ENCODE data around the gene NR3C1. TPM values are rescaled to one million over a fixed set of nuclear protein-coding genes. Genes with fewer than 3 reads are reported as not detected.

Gene NR3C1
- total RNA-seq, 4 donors from 2014 or later: 29.7 to 79.2 (median 38.9) TPM

DNA sequence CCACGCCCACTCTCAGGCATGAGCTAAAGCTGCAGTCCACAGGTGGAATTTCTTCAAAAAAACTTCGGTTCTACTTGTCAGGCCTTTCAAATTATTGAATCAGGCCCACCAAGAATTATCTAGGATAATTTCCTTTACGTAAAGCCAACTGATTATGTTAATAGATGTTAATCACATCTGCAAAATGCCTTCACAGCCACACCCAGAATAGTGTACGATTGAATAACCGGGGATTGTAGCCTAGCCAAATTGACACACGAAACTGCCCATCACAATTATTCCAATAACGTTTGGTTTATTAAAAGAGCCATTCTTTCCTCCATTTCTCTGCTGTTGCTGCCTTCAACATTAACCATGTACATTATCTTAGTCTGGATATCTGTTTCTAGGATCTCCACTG lies 148.7 kb downstream of the NR3C1 start:
- no peaks in the 10 kb centered on the region for H3K27me3 ChIP-seq
- no peak for TF ChIP-seq POLR2A (IDR thresholded peaks at IDR 0.05)
- TF ChIP-seq, protein P1, sequence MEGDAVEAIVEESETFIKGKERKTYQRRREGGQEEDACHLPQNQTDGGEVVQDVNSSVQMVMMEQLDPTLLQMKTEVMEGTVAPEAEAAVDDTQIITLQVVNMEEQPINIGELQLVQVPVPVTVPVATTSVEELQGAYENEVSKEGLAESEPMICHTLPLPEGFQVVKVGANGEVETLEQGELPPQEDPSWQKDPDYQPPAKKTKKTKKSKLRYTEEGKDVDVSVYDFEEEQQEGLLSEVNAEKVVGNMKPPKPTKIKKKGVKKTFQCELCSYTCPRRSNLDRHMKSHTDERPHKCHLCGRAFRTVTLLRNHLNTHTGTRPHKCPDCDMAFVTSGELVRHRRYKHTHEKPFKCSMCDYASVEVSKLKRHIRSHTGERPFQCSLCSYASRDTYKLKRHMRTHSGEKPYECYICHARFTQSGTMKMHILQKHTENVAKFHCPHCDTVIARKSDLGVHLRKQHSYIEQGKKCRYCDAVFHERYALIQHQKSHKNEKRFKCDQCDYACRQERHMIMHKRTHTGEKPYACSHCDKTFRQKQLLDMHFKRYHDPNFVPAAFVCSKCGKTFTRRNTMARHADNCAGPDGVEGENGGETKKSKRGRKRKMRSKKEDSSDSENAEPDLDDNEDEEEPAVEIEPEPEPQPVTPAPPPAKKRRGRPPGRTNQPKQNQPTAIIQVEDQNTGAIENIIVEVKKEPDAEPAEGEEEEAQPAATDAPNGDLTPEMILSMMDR (IDR thresholded peaks at IDR 0.05): no peak
- H3K4me3 ChIP-seq: no peak overlapping the region
- no peaks in the 10 kb centered on the region for H3K9me3 ChIP-seq
- no peak overlapping the region for H3K27ac ChIP-seq
- no peak for DNase-seq
- no peaks in the 10 kb centered on the region for H3K4me1 ChIP-seq
- H3K36me3 ChIP-seq: no peaks in the 10 kb centered on the region

DNA sequence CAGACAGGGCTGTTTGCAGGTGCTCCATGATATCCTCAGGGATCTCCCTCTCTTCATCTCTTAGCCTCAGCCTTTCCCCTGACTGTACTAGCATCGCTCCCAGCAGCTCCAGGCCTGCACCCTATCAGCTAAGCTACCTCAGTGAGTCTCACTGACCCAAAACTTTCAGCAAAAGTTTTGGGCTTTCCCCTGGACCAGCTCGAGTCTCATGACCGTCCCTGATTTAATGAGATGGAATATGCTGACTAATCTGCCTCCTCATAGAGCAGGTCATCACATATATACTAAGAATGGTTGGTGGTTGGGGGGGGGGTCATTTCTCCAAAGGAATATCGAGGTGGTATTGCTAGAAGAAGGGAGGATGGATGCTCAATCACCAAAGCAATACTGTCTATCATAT lies 151.5 kb downstream of the NR3C1 start:
- H3K36me3 ChIP-seq: no peaks in the 10 kb centered on the region
- H3K9me3 ChIP-seq: no peaks in the 10 kb centered on the region
- TF ChIP-seq, protein P1 (IDR thresholded peaks at IDR 0.05): no peak
- TF ChIP-seq POLR2A (IDR thresholded peaks at IDR 0.05): no peak
- H3K4me3 ChIP-seq: no peak overlapping the region
- H3K27ac ChIP-seq: no peak overlapping the region
- peaks cover 0 to 8% (median 0%) of the 10 kb centered on the region in 4 donors for H3K4me1 ChIP-seq
- no peak for DNase-seq
- H3K27me3 ChIP-seq: no peaks in the 10 kb centered on the region

DNA sequence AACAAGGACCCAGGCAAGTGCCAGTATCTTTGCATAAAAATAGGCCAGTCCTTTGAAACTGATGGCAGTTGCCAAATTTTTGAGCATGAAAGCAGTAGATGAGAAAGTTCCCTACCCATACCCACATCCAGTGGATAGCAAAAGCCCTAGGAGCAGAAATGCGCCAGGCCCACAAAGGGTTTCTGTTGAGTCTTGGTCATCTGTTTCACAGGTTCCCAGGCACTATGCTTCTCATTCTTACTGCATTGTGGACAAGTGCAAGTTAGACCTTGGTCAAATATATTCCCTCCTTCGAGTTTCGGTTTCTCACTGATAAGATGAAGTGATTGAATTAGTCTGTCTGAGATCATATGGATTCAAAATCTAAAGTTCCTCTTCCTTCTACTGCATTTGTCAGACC lies 152.3 kb downstream of the NR3C1 start:
- Histone ChIP-seq H3K4me1 (peaks cover 0 to 8% (median 0%) of the 10 kb centered on the region in 4 donors), H3K36me3 (no peaks in the 10 kb centered on the region), H3K4me3 (no peak overlapping the region), H3K9me3 (no peaks in the 10 kb centered on the region), H3K27ac (no peak overlapping the region), H3K27me3 (no peaks in the 10 kb centered on the region)
- no peak for DNase-seq
- TF ChIP-seq, protein P1 (IDR thresholded peaks at IDR 0.05): no peak
- no peak for TF ChIP-seq POLR2A (IDR thresholded peaks at IDR 0.05)

DNA sequence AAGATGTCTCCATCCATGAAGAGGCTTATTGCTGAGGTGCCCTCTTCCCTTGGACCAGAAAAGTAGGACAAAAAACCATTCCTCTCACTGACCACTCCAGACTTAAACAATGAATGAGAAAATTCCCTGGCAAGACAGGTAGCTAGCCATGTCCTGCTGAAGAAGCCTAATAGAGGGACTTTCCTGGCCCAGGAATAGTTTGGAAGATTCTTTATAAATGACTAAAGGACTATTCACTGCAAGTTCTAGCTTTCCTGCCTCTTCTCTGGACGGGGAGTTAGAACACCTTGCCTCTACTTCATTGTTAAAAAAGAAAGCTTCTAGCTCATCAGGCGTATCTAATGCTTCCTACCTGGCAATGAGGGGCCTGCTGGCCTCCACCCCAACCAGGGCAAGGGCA lies 153.6 kb downstream of the NR3C1 start:
- no peak overlapping the region for H3K4me3 ChIP-seq
- H3K27ac ChIP-seq: no peak overlapping the region
- no peaks in the 10 kb centered on the region for H3K27me3 ChIP-seq
- peaks cover 0 to 8% (median 0%) of the 10 kb centered on the region in 4 donors for H3K4me1 ChIP-seq
- no peak for DNase-seq
- no peaks in the 10 kb centered on the region for H3K36me3 ChIP-seq
- TF ChIP-seq, protein P1 (IDR thresholded peaks at IDR 0.05): no peak
- no peak for TF ChIP-seq POLR2A (IDR thresholded peaks at IDR 0.05)
- no peaks in the 10 kb centered on the region for H3K9me3 ChIP-seq

DNA sequence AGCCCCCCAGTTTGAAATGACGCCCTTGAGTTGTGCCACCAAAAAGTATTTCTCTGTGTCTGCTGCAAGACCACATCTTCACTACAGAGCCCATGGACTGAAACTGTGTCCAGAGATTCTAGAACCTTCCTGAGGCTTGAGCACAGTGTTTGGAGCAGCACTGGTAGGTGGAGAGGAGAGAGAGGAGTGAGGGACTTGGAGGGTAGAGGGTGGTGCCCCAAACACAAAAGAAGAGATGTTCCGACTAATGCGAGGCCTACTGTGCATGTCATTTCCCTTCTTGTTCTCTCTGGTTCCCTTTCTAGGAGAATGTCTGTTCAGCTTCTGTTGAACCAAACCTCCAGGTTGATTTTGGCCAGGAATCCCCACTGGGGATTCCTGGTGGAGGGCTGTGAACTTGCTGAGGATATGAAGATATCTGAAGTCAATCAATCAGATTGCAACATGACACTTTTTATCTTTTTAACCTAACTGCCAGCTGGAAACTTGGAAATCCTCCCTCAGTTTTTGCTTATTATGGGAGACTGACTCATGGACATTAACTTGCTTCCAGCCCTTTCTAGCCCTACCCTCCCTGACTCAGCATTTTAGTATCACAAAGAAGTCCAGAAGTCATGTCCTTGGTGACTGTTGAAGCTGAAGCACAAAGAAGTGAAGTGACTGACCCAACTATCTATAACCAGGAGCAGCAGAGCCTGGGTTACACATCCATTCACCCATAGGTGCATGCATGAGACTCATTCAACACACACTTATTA lies 154.5 kb downstream of the NR3C1 start:
- H3K27ac ChIP-seq: peak overlapping the region in 2 of 4 donors; percentile 29 to 54
- no peaks in the 10 kb centered on the region for H3K36me3 ChIP-seq
- TF ChIP-seq POLR2A (IDR thresholded peaks at IDR 0.05): no peak
- H3K4me1 ChIP-seq: peaks cover 0 to 8% (median 0%) of the 10 kb centered on the region in 4 donors
- DNase-seq: peak in 1 of 3 donors; percentile 64
- H3K4me3 ChIP-seq: no peak overlapping the region
- H3K9me3 ChIP-seq: no peaks in the 10 kb centered on the region
- no peaks in the 10 kb centered on the region for H3K27me3 ChIP-seq

DNA sequence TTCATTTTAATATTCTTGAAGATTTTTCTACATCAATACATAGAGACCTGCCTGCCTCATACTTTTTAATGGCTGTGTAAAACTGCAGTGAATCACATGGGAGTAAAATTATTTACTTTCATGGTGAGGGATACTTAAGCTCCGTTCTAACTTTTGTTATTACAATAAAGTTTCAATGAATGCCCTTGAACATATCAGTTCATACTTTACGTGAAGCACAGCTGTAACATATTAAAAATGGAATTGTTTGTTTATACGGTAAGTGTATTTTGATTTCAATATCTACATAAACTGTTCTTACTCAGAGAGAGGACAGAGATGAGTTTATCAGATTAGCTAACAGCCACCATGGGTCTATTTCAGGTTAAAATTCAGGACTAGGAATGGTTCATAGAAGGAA lies 155.1 kb downstream of the NR3C1 start:
- Histone ChIP-seq H3K27me3 (no peaks in the 10 kb centered on the region), H3K4me1 (peaks cover 0 to 8% (median 0%) of the 10 kb centered on the region in 4 donors), H3K9me3 (no peaks in the 10 kb centered on the region), H3K36me3 (no peaks in the 10 kb centered on the region), H3K27ac (peak overlapping the region in 2 of 4 donors; percentile 29 to 54), H3K4me3 (no peak overlapping the region)
- TF ChIP-seq, protein P1 (IDR thresholded peaks at IDR 0.05): no peak
- DNase-seq: no peak
